GM12878 (cell line): ENCODE data around the gene TDP1. TPM values are rescaled to one million over a fixed set of nuclear protein-coding genes. Genes with fewer than 3 reads are reported as not detected.
"Not testable (repeated sequence)": the region's sequence is repeated elsewhere in the genome, so short reads cannot be mapped to it uniquely, and the experiment has no call there.

ENCODE experiments used
- ATAC-seq: fragments of 200-7000 bp; cut with Tn5 transposase; 3 replicates; pipeline ENCODE4 v1.9.1; 2020; ENCODE audit warnings: mild to moderate bottlenecking, moderate library complexity
- BruUV-seq: library from RNA; stranded (reverse); fragments of 400-500 nt; replicated peaks from 2 replicates; lab custom pipeline; 2021; lab: Mats Ljungman, UMichigan
- CTCF ChIA-PET: fragments of 300-600 bp; sonication (Branson Sonifier 250); formaldehyde crosslinking; extraction: SDS; loops from one replicate; lab custom pipeline; 2021; ENCODE audit warnings: inconsistent platforms; lab: Yijun Ruan, JAX
- POLR2A ChIA-PET: fragments of 350-600 bp; formaldehyde crosslinking; extraction: SDS; loops from one replicate; lab custom pipeline; 2021; ENCODE audit warnings: inconsistent platforms; lab: Charles Lee
- RAD21 ChIA-PET: fragments of 300-600 bp; sonication (Branson Sonifier 250); formaldehyde crosslinking; loops from one replicate; lab custom pipeline; 2023; ENCODE audit warnings: antibody characterized with exemption; ENCODE audit not compliant: unreplicated experiment; lab: Charles Lee
- SMC1A ChIA-PET: fragments of 300-600 bp; sonication (Branson Sonifier 250); formaldehyde crosslinking; loops from one replicate; lab custom pipeline; 2023; ENCODE audit not compliant: unreplicated experiment, uncharacterized antibody; lab: Charles Lee
- DNase-seq: peaks from one replicate; pipeline ENCODE4 v3.0.0-alpha.2; 2011; ENCODE audit warnings: low read depth, low spot score
- FAIRE-seq: peaks from 3 replicates; lab custom pipeline; 2011; peaks lifted over from hg19 to GRCh38; lab: Jason Lieb, UNC
- H2AFZ ChIP-seq: 2 replicates; pipeline ENCODE4 v1.6.0; 2011; ENCODE audit warnings: low read depth, low read length, control low read depth; ENCODE audit not compliant: control insufficient read depth
- H3K27ac ChIP-seq: 2 replicates; pipeline ENCODE4 v1.5.1; 2011; ENCODE audit warnings: control low read depth; ENCODE audit not compliant: control insufficient read depth, insufficient read depth
- H3K27me3 ChIP-seq, 2 experiments: replicated peaks in 1 of 2; 2 replicates each; pipeline versions ENCODE4 v1.6.0 to v1.6.1; 2011; ENCODE audit warnings: low read length in 1 of 2; ENCODE audit not compliant: control insufficient read depth in 2 of 2, insufficient read depth in 2 of 2
- H3K36me3 ChIP-seq, 2 experiments: 2 replicates each; pipeline ENCODE4 v1.5.1; 2011; ENCODE audit warnings: low read length in 1 of 2; ENCODE audit not compliant: control insufficient read depth in 2 of 2, insufficient read depth in 2 of 2
- H3K4me1 ChIP-seq: 2 replicates; pipeline ENCODE4 v1.6.1; 2011; ENCODE audit warnings: mild to moderate bottlenecking, low read length, moderate library complexity, mixed read lengths; ENCODE audit not compliant: control insufficient read depth, insufficient read depth
- H3K4me2 ChIP-seq: 2 replicates; pipeline ENCODE4 v1.6.0; 2011; ENCODE audit warnings: control low read depth; ENCODE audit not compliant: control insufficient read depth, insufficient read depth
- H3K4me3 ChIP-seq: fragments of 200-600 bp; sonication (generic); 2 replicates; pipeline ENCODE4 v1.5.1; 2016
- H3K79me2 ChIP-seq: 2 replicates; pipeline ENCODE4 v1.6.0; 2011; ENCODE audit warnings: low read length; ENCODE audit not compliant: control insufficient read depth, insufficient read depth
- H3K9ac ChIP-seq: 2 replicates; pipeline ENCODE4 v1.8.0; 2011; ENCODE audit warnings: low read length, control low read depth, mixed read lengths; ENCODE audit not compliant: control insufficient read depth, insufficient read depth
- H3K9me3 ChIP-seq: replicated peaks from 3 replicates; pipeline ENCODE4 v1.5.1; 2011; ENCODE audit warnings: mild to moderate bottlenecking, low read length; ENCODE audit not compliant: control insufficient read depth, insufficient read depth
- H4K20me1 ChIP-seq: 2 replicates; pipeline ENCODE4 v1.6.0; 2011; ENCODE audit not compliant: control insufficient read depth, insufficient read depth
- ATF7 ChIP-seq: fragments of 450-650 bp; IDR thresholded peaks from 2 replicates; pipeline ENCODE4 v1.6.1; 2016; ENCODE audit warnings: low read depth, mild to moderate bottlenecking
- CEBPB ChIP-seq, 2 experiments: fragments of 150-350 bp in 1 of 2; IDR thresholded peaks; 2 replicates each; pipeline ENCODE4 v1.6.1; 2012 to 2014; ENCODE audit warnings: low read depth in 2 of 2, low read length in 2 of 2, borderline replicate concordance in 1 of 2, inconsistent platforms in 1 of 2
- HDAC2 ChIP-seq: fragments of 200-600 bp; sonication (generic); IDR thresholded peaks from 2 replicates; pipeline ENCODE4 v1.6.1; 2017
- IKZF2 ChIP-seq, 2 experiments: fragments of 450-650 bp; IDR thresholded peaks; 2 replicates each; pipeline ENCODE4 v1.6.1; 2017; ENCODE audit warnings: mild to moderate bottlenecking in 2 of 2, moderate library complexity in 2 of 2
- MAX ChIP-seq: IDR thresholded peaks from 2 replicates; pipeline ENCODE4 v1.6.1; 2012; ENCODE audit warnings: low read depth, low read length, improper control_type of control experiment
- SIX5 ChIP-seq: IDR thresholded peaks from 2 replicates; pipeline ENCODE4 v1.6.1; 2011; ENCODE audit warnings: mild to moderate bottlenecking, low read depth, low read length, moderate library complexity; ENCODE audit not compliant: severe bottlenecking
- SPI1 ChIP-seq: IDR thresholded peaks from 2 replicates; pipeline ENCODE4 v1.6.1; 2011; ENCODE audit warnings: low read depth, mild to moderate bottlenecking, low read length, moderate library complexity, borderline replicate concordance; ENCODE audit not compliant: insufficient read depth
- WGBS: methylation state at CpG from one replicate; pipeline ENCODE4 v1.1.6; 2016; ENCODE audit warnings: low lambda C conversion rate; ENCODE audit not compliant: insufficient replicate concordance, insufficient coverage; ENCODE audit errors: missing lambda C conversion rate; 5-methylcytosine and 5-hydroxymethylcytosine counted together
- in situ Hi-C: fragments of 300-500 bp; cut with MboI; formaldehyde crosslinking; loops from 9 replicates; pipeline ENCODE4 v1.14.3; 2018; ENCODE audit warnings: mixed read lengths
- intact Hi-C: fragments of 100-400 bp; cut with micrococcal nuclease; formaldehyde crosslinking; loops from one replicate; pipeline ENCODE4 v1.14.2; 2022; ENCODE audit not compliant: unreplicated experiment
- polyA plus RNA-seq, 11 experiments: library from polyadenylated mRNA; depleted of rRNA in 4 of 11; unstranded in 6 of 11; stranded (reverse) in 5 of 11; fragments of >200 nt; fragmentation: Nextera tagmentation in 4 of 11; fragmentation: Illumina TruSeq in 1 of 11; extraction: Ambion mirVana in 4 of 11; extraction: Trizol in 1 of 11; gene quantifications; 1 replicate in 1 of 11; 2 replicates in 10 of 11; pipeline versions ENCODE4 v1.2.1 to v1.2.3, GENCODE V29; 2011 to 2016; ENCODE audit warnings: inconsistent platforms in 2 of 11, missing spikeins in 2 of 11, low read depth in 1 of 11
- total RNA-seq, 4 experiments: library from RNA; depleted of rRNA in 3 of 4; stranded (reverse); fragments of >200 nt in 3 of 4; fragmentation: Illumina TruSeq in 1 of 4; extraction: Trizol in 1 of 4; gene quantifications; 2 replicates each; pipeline versions ENCODE4 v1.2.1 to v1.2.3, GENCODE V29; 2013 to 2021

Gene TDP1
- total and polyA plus RNA-seq, 10 of the 15 experiments (the other 5 are each of a cell fraction or from before 2014, with no cell fraction given): 40.2 to 60.4 (median 54.1) TPM

DNA sequence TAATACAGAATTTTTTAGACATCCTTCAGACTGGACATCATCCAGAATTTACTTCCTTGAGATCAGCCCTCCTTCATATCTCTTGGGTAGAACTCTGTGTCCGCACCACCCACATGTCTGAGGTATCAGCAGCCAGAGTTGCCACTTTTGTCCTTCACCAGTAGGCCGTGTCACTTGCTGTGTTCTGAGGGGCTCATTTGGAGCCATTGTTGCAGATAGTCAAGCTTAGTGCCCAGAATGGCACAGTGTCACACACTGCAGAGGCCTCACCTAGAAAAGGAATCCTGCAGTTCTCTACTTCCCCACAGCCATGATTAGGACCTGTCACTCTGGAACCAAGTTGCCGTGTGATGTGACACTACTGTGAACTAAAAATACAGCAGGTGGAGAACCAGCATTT is 69.2 kb downstream of the TDP1 start (continued):
- TF ChIP-seq MAX (no peak), ATF7 (no peak)

DNA sequence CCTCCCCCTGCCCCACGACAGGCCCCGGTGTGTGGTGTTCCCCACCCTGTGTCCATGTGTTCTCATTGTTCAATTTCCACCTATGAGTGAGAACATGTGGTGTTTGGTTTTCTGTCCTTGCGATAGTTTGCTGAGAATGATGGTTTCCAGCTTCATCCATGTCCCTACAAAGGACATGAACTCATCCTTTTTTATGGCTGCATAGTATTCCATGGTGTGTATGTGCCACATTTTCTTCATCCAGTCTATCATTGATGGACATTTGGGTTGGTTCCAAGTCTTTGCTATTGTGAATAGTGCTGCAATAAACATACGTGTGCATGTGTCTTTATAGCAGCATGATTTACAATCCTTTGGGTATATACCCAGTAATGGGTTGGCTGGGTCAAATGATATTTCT is 70.9 kb downstream of the TDP1 start:
- H3K9me3 ChIP-seq, H3K27me3 ChIP-seq, intact Hi-C loops, H3K9ac ChIP-seq, POLR2A ChIA-PET, H3K4me3 ChIP-seq, BruUV-seq, H3K27ac ChIP-seq, RAD21 ChIA-PET, H4K20me1 ChIP-seq, H3K4me2 ChIP-seq, DNase-seq, H3K79me2 ChIP-seq, SMC1A ChIA-PET, FAIRE-seq, H3K4me1 ChIP-seq, ATAC-seq, CTCF ChIA-PET, in situ Hi-C loops, H2AFZ ChIP-seq: not testable (repeated sequence)
- whole genome bisulfite sequencing: 100% methylated on average over 1 of the region's 4 CpGs
- H3K36me3 ChIP-seq: peaks cover 12 to 23% of the 10 kb centered on the region in 2 experiments

GRCh38 chr14:90027842-90028241 is 72.1 kb downstream of the TDP1 start:
- in situ Hi-C loops: no loop called here
- Histone ChIP-seq H3K27ac (no peak overlapping the region), H3K9ac (no peak overlapping the region), H3K4me1 (no peaks in the 10 kb centered on the region), H3K4me3 (no peak overlapping the region), H3K27me3 (no peaks in the 10 kb centered on the region), H4K20me1 (no peaks in the 10 kb centered on the region), H2AFZ (no peak overlapping the region), H3K9me3 (no peaks in the 10 kb centered on the region), H3K79me2 (no peaks in the 10 kb centered on the region), H3K36me3 (peaks cover 7 to 23% of the 10 kb centered on the region in 2 experiments), H3K4me2 (no peak overlapping the region)
- ChIA-PET SMC1A (no interaction called here), POLR2A (no interaction called here), CTCF (no interaction called here), RAD21 (no interaction called here)
- ATAC-seq: no peak
- TF ChIP-seq SPI1: no peak
- TF ChIP-seq IKZF2 (IDR thresholded peaks at IDR 0.05): no peak
- TF ChIP-seq CEBPB (IDR thresholded peaks at IDR 0.05; ENCODE audit: borderline replicate concordance in 1 of 2, low read depth in 2 of 2, low read length in 2 of 2): no peak
- TF ChIP-seq HDAC2: no peak
- TF ChIP-seq SIX5: no peak
- intact Hi-C loops: no loop called here
- 83% methylated on average over 1 of the region's 1 CpG for WGBS
- no peak for DNase-seq
- BruUV-seq: no TSS peak
- no peak for FAIRE-seq
